ENCODE data around the gene AQP3.
A peak's percentile ranks its signal among the peaks of the same experiment; 100 is the strongest.
"Not testable (repeated sequence)": the region's sequence is repeated elsewhere in the genome, so short reads cannot be mapped to it uniquely, and the experiment has no call there.

The AQP3 gene

DNA sequence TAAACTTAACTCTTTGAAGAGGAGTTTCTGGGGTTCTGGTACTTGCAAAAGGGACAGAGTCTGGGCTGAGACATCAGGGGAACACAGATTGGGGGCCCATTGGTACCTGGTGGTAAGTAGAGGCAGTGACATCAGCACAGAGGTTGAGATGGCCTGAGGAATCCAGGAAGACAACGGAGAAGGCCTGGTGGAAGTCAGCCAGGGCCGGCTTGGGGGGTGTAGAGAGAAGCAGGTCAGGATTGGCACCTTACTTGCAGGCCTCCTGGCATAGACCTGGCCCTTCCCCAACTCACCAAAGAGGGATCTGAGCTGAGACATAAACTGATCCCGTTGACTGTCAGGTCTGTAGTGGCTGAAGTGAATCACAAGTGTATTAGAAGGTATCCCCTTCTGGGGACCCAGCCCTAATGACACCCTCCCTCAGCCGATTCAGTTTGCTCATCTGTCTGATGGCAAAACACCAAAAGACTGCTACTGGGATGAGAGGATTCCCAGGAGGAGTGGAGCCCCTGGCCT, 20.9 kb upstream of the AQP3 start:
- no peaks in the 10 kb centered on the region for H3K27me3 Mint-ChIP-seq

DNA sequence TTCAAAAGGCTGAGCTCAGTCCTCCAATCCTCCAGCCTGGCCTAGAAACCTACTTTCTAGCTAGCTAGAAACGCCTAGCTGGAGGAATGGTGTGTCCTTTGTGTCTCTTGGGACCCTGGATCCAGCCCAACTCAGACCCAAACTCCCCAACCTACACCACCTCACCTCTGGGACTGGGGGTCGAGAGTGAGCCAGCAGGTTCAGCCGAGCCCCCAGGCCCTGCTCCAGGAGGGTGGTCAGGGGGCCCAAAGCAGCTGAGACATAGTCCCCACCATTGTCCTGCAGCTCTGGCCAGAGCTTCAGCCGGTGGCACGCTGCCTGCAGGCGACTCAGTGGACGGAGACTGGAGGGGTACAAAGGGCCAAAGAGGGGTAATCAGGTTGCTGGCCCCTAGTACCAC, 20.1 kb upstream of the AQP3 start:
- no peak overlapping the region for H3K4me3 Mint-ChIP-seq
- H3K27me3 Mint-ChIP-seq: no peaks in the 10 kb centered on the region
- H3K4me1 Mint-ChIP-seq (ENCODE audit: low read depth): peaks cover 21% of the 10 kb centered on the region
- H3K27ac Mint-ChIP-seq: no peak overlapping the region
- peaks cover 8% of the 10 kb centered on the region for H3K36me3 Mint-ChIP-seq
- H3K9me3 Mint-ChIP-seq (ENCODE audit: low read depth): no peaks in the 10 kb centered on the region

More for the DNA sequence above, 20.9 kb upstream of the AQP3 start:
- no peak overlapping the region for H3K4me3 Mint-ChIP-seq
- no peaks in the 10 kb centered on the region for H3K9me3 Mint-ChIP-seq (ENCODE audit: low read depth)
- peaks cover 23% of the 10 kb centered on the region for H3K4me1 Mint-ChIP-seq (ENCODE audit: low read depth)
- peaks cover 8% of the 10 kb centered on the region for H3K36me3 Mint-ChIP-seq
- H3K27ac Mint-ChIP-seq: no peak overlapping the region

- H3K27me3 Mint-ChIP-seq: no peaks in the 10 kb centered on the region
- no peak overlapping the region for H3K4me3 Mint-ChIP-seq
- H3K4me1 Mint-ChIP-seq (ENCODE audit: low read depth): peaks cover 15% of the 10 kb centered on the region
- no peaks in the 10 kb centered on the region for H3K9me3 Mint-ChIP-seq (ENCODE audit: low read depth)
- peaks cover 8% of the 10 kb centered on the region for H3K36me3 Mint-ChIP-seq
- no peak overlapping the region for H3K27ac Mint-ChIP-seq
Measured at GRCh38 chr9:33466565-33467495, 19.4 kb upstream of the AQP3 start.

DNA sequence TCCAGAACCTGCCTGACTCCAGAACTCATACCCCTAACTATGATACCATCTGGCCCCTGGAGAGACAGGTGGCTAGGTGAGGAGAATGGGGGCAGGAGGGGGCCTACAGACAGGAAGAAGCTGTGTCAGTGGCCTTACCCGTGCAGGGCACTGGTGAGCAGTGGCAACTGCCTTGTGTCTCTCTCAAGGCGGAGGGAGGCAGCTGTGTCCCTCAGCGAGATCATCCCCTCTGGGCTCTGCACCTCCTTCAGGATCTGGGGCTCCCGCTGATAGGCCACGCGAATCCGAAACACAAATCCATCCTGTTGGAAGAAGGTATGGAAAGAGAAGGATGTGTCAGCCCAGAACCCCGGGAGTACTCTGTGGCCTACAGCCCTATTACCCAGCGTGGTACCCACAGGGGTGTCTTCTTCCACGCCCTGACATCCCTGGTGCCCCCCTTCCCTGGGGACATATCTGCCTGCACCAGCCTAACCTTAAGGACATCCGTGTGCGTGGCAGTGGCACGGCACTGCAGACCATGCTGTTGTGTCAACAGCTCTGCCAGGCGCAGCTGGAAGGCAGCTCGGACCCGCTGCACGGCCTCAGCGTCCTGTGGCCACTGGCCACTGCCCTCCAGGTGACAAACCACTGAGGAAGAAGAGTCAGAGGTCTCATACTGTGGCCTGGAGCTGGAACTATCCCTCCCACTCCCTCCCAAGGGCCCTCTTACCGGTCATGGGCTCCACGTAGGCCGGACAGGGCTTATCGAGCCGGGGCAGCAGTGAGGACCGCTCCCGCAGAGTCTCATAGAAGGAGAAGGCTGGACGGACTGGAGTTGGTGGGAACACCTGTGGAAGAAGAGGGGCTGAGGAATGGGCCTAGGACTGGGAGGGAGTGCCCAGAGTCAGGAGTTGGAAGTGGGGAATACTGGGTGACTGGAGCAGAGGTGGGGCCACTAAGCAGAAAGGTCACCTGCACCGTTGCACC, 18.5 kb upstream of the AQP3 start:
- Mint-ChIP-seq H3K9me3 (ENCODE audit: low read depth) (no peaks in the 10 kb centered on the region), H3K36me3 (peaks cover 4% of the 10 kb centered on the region), H3K27me3 (no peaks in the 10 kb centered on the region), H3K4me1 (ENCODE audit: low read depth) (peaks cover 14% of the 10 kb centered on the region), H3K27ac (no peak overlapping the region), H3K4me3 (no peak overlapping the region)

GRCh38 chr9:33465096-33465495, 17.7 kb upstream of the AQP3 start:
- Mint-ChIP-seq H3K9me3 (ENCODE audit: low read depth) (no peaks in the 10 kb centered on the region), H3K36me3 (peaks cover 3% of the 10 kb centered on the region), H3K4me1 (ENCODE audit: low read depth) (peaks cover 7% of the 10 kb centered on the region), H3K27ac (no peak overlapping the region), H3K4me3 (no peak overlapping the region), H3K27me3 (no peaks in the 10 kb centered on the region)

DNA sequence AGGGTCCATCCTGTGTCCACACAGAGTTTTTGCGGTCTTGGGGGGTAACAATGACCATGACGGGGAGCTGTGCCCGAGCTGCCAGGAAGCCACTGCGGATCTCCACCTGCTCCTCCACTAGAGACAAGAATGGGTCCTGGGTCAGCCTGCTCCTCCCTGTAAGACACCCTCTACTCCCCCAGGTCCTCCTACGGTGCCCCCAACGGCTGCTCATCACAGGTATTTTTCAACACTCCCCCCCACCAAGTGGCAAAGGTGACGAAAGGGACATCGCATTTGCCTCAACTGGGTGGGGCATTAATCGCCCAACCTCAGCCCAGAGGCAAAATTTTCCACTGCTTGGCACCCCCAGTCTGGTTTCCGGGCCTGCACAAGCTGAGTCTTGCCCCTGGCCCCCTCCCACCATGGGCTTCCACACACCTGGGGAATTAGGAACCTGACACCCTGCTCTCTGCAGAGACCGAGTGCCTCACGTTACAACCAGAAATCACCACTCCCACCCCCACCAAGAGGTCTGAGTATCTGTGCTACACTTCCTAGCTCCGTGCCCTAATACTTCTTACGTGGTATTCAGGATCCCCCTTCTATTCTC, 16.7 kb upstream of the AQP3 start:
- Mint-ChIP-seq H3K4me3 (no peak overlapping the region), H3K36me3 (peaks cover 3% of the 10 kb centered on the region), H3K9me3 (ENCODE audit: low read depth) (no peaks in the 10 kb centered on the region), H3K4me1 (ENCODE audit: low read depth) (peaks cover 11% of the 10 kb centered on the region), H3K27me3 (no peaks in the 10 kb centered on the region), H3K27ac (peak overlapping the region; percentile 41)

DNA sequence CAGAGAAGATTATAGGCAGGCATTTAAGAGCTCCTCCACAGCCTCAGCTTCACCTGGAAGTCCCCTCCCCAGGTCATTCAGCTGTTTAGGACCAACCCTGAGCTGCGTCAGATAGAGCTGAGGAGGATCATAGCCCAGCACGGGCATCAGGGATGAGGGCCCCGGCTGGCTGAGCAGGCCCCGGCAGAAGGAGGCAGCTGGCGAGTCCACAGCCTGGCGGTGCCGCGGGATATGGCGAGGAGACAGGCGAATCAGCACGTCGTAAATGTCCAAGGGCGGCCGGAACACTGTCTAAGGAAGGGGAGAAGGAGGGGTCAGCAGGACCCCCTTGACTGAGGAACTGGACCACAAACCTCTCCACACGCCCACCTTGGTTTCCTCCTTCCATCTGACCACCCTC, 15.8 kb upstream of the AQP3 start:
- Mint-ChIP-seq H3K36me3 (peaks cover 2% of the 10 kb centered on the region), H3K9me3 (ENCODE audit: low read depth) (no peaks in the 10 kb centered on the region), H3K4me1 (ENCODE audit: low read depth) (peaks cover 21% of the 10 kb centered on the region), H3K4me3 (no peak overlapping the region), H3K27me3 (no peaks in the 10 kb centered on the region), H3K27ac (peak overlapping the region; percentile 58)

- Mint-ChIP-seq H3K4me1 (ENCODE audit: low read depth) (peaks cover 35% of the 10 kb centered on the region), H3K36me3 (no peaks in the 10 kb centered on the region), H3K27me3 (no peaks in the 10 kb centered on the region), H3K27ac (no peak overlapping the region), H3K4me3 (no peak overlapping the region), H3K9me3 (ENCODE audit: low read depth) (no peaks in the 10 kb centered on the region)
Measured at GRCh38 chr9:33461492-33461891, 14.1 kb upstream of the AQP3 start.

DNA sequence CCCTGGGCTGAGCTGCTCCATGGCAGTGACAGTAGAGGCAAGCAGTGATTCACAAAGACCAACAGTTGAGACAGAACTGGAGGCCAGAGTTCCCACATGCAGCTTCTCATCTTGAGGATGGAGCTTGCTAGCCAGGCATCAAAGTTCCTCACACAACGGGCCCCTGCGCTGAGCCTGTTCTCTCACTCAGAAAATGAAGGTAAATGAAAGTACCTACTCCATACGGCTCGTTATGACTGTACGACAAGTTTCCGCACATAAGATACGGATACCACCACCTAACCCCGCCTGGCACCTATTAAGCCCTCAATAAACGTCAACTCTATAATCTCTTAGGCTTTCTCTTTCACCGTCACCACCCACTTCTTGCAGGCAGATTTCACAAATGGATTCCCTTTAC, 13.5 kb upstream of the AQP3 start:
- H3K4me3 Mint-ChIP-seq: no peak overlapping the region
- no peaks in the 10 kb centered on the region for H3K36me3 Mint-ChIP-seq
- H3K4me1 Mint-ChIP-seq (ENCODE audit: low read depth): peaks cover 42% of the 10 kb centered on the region
- H3K27me3 Mint-ChIP-seq: no peaks in the 10 kb centered on the region
- no peak overlapping the region for H3K27ac Mint-ChIP-seq
- H3K9me3 Mint-ChIP-seq (ENCODE audit: low read depth): no peaks in the 10 kb centered on the region

DNA sequence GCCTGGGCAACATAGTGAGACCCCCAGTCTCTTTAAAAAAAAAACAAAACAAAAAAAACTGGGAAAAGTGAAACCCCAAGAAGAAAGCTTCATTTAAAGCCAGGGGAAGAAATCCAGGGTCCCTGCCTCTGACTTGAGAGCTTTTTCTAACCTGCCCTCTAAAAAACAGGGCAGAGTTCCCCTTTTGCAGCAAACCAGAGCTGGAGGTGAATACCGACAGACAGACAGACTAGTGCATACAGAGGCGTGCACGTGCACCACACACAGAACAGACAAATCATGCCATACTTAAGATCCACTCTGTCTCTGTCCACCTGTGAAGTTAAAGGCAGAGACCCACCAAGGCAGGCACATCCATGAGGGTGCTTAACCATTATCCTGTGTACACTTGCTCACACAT, 11.7 kb upstream of the AQP3 start:
- Mint-ChIP-seq H3K9me3 (ENCODE audit: low read depth) (no peaks in the 10 kb centered on the region), H3K36me3 (no peaks in the 10 kb centered on the region), H3K27ac (peak overlapping the region; percentile 90), H3K4me1 (ENCODE audit: low read depth) (peaks cover 53% of the 10 kb centered on the region), H3K27me3 (no peaks in the 10 kb centered on the region), H3K4me3 (peak overlapping the region; percentile 73)

DNA sequence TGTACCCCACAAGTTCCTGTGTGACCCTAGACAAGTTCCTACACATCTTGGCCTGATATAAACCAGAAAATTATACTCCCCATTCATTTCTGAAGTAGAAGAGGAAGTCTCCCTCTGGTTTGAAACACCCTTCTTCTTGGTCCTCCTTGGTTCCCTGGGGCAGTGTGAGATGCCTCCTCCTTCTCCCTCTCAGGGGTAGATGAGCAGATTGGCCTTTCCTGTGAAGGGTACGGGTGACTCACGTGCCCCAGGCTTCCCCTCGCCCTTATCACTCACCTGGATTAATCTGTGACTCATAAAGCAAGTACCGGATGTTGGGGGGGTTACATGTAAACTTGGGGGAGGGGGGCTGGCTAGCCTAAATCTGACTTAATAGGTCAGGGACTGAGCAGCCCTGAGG, 11.1 kb upstream of the AQP3 start:
- H3K27ac Mint-ChIP-seq: peak overlapping the region; percentile 90
- H3K27me3 Mint-ChIP-seq: no peaks in the 10 kb centered on the region
- H3K4me1 Mint-ChIP-seq (ENCODE audit: low read depth): peaks cover 59% of the 10 kb centered on the region
- H3K4me3 Mint-ChIP-seq: peak overlapping the region; percentile 73
- H3K36me3 Mint-ChIP-seq: no peaks in the 10 kb centered on the region
- H3K9me3 Mint-ChIP-seq (ENCODE audit: low read depth): no peaks in the 10 kb centered on the region

GRCh38 chr9:33455945-33456344, 8.6 kb upstream of the AQP3 start:
- no peaks in the 10 kb centered on the region for H3K36me3 Mint-ChIP-seq
- no peaks in the 10 kb centered on the region for H3K27me3 Mint-ChIP-seq
- H3K9me3 Mint-ChIP-seq (ENCODE audit: low read depth): no peaks in the 10 kb centered on the region
- H3K4me1 Mint-ChIP-seq (ENCODE audit: low read depth): peaks cover 71% of the 10 kb centered on the region
- H3K4me3 Mint-ChIP-seq: peak overlapping the region; percentile 49
- H3K27ac Mint-ChIP-seq: peak overlapping the region; percentile 64

- H3K27me3 Mint-ChIP-seq; H3K36me3 Mint-ChIP-seq; H3K9me3 Mint-ChIP-seq (ENCODE audit: low read depth): not testable (repeated sequence)
- Mint-ChIP-seq H3K27ac (peak overlapping the region; percentile 64), H3K4me3 (peak overlapping the region; percentile 49), H3K4me1 (ENCODE audit: low read depth) (peaks cover 75% of the 10 kb centered on the region)
Measured at GRCh38 chr9:33455456-33455855, 8.1 kb upstream of the AQP3 start.

DNA sequence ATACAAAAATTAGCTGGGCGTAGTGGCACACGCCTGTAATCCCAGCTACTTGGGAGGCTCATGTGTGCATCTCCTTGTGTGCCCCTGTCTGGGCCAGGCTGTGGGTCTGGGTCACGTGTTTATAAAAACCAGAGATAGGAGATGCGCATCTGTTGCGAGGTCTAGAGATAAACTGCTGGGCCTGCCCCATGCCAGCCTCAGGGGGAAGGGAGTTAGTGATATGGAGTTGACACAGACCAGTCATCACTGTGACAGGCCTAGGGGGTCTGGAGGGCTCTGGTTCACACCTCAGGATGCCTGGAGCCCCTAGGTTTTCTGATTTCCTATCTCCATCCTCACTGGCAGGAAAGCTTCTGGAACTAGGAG, 7.3 kb upstream of the AQP3 start:
- not testable (repeated sequence) for H3K36me3 Mint-ChIP-seq; H3K9me3 Mint-ChIP-seq (ENCODE audit: low read depth); H3K27me3 Mint-ChIP-seq
- peak overlapping the region; percentile 70 for H3K27ac Mint-ChIP-seq
- H3K4me1 Mint-ChIP-seq (ENCODE audit: low read depth): peaks cover 73% of the 10 kb centered on the region
- peak overlapping the region; percentile 46 for H3K4me3 Mint-ChIP-seq

All from activated naive CD8-positive, alpha-beta T cell (primary cell).